Esophagus squamous epithelium (tissue), 5 donors: ENCODE measurements around the gene LSM6. TPM values are rescaled to one million over a fixed set of nuclear protein-coding genes. Genes with fewer than 3 reads are reported as not detected.
A peak's percentile ranks its signal among the peaks of the same experiment; 100 is the strongest.

Experiments used
- DNase-seq: peaks from one replicate; lab custom pipeline; 2025; lab: John Stamatoyannopoulos, UW
- H3K27ac ChIP-seq, 4 donors: fragments of 200-600 bp; sonication (generic); one replicate each; pipeline ENCODE4 v1.5.1; 2016 to 2019; ENCODE audit warnings: mild to moderate bottlenecking in 1 of 4
- H3K27me3 ChIP-seq, 4 donors: fragments of 200-600 bp; sonication (generic); 1 replicate in 3 of 4; 2 replicates in 1 of 4; pipeline versions ENCODE4 v1.5.1 to v1.6.0; 2017 to 2021; ENCODE audit warnings: antibody characterized with exemption in 1 of 4
- H3K36me3 ChIP-seq, 3 donors: fragments of 200-600 bp; sonication (generic); one replicate each; pipeline ENCODE4 v1.5.1; 2016 to 2019
- H3K4me1 ChIP-seq, 3 donors: fragments of 200-600 bp; sonication (generic); one replicate each; pipeline ENCODE4 v1.5.1; 2017 to 2019
- H3K4me3 ChIP-seq, 4 donors: fragments of 200-600 bp; sonication (generic); 1 replicate in 3 of 4; 2 replicates in 1 of 4; pipeline ENCODE4 v1.5.1; 2016 to 2019; ENCODE audit warnings: mild to moderate bottlenecking in 2 of 4, moderate library complexity in 1 of 4
- H3K9me3 ChIP-seq, 3 donors: fragments of 200-600 bp; sonication (generic); one replicate each; pipeline ENCODE4 v1.5.1; 2016 to 2019
- CTCF ChIP-seq, 6 experiments: fragments of 450-650 bp in 4 of 6; fragments of 200-600 bp in 2 of 6; sonication (generic) in 2 of 6; IDR thresholded peaks; one replicate each; pipeline ENCODE4 v1.5.1; 2016 to 2019; ENCODE audit warnings: antibody characterized with exemption in 6 of 6, mild to moderate bottlenecking in 4 of 6, moderate library complexity in 4 of 6
- POLR2A ChIP-seq, 4 donors: fragments of 450-650 bp; IDR thresholded peaks; one replicate each; pipeline ENCODE4 v1.6.1; 2017; ENCODE audit warnings: antibody characterized with exemption in 4 of 4, mild to moderate bottlenecking in 4 of 4, moderate library complexity in 3 of 4
- WGBS, 2 donors: methylation state at CpG; one replicate each; pipeline ENCODE4 v1.1.5; 2018; 5-methylcytosine and 5-hydroxymethylcytosine counted together
- intact Hi-C: fragments of 100-400 bp; cut with DNase I; formaldehyde crosslinking; loops from one replicate; pipeline ENCODE4 v1.15.0; 2022
- total RNA-seq, 4 donors: library from RNA; depleted of rRNA; stranded (reverse); fragments of >200 nt; gene quantifications; one replicate each; pipeline ENCODE4 v1.1.0, GENCODE V29; 2016
- donor health status: DM: yes; HTN: yes; CAD: no.

The LSM6 gene
- total RNA-seq, 4 donors from 2014 or later = 23.9 to 35.6 (median 25.8) TPM

GRCh38 chr4:146229406-146229805 is 53.9 kb downstream of the LSM6 start:
- H3K27ac ChIP-seq = no peak overlapping the region
- H3K9me3 ChIP-seq = peaks cover 0 to 10% (median 0%) of the 10 kb centered on the region in 3 donors
- peaks cover 0 to 4% (median 0%) of the 10 kb centered on the region in 4 donors for H3K27me3 ChIP-seq
- H3K4me3 ChIP-seq = no peak overlapping the region
- TF ChIP-seq CTCF (IDR thresholded peaks at IDR 0.05) (no peak), POLR2A (IDR thresholded peaks at IDR 0.05) (no peak)
- H3K36me3 ChIP-seq = no peaks in the 10 kb centered on the region
- intact Hi-C loops = no loop called here
- H3K4me1 ChIP-seq = no peaks in the 10 kb centered on the region
- DNase-seq = no peak

GRCh38 chr4:146232131-146232722 is 56.7 kb downstream of the LSM6 start:
- no peak for DNase-seq
- Histone ChIP-seq H3K36me3 (no peaks in the 10 kb centered on the region), H3K27ac (no peak overlapping the region), H3K9me3 (peaks cover 0 to 10% (median 0%) of the 10 kb centered on the region in 3 donors), H3K4me1 (peaks cover 0 to 5% (median 0%) of the 10 kb centered on the region in 3 donors), H3K27me3 (peaks cover 0 to 4% (median 0%) of the 10 kb centered on the region in 4 donors), H3K4me3 (no peak overlapping the region)
- no peak for TF ChIP-seq CTCF (IDR thresholded peaks at IDR 0.05)
- no peak for TF ChIP-seq POLR2A (IDR thresholded peaks at IDR 0.05)
- intact Hi-C loops = no loop called here
- 13 to 33% methylated on average over 1 of the region's 1 CpG for WGBS, 2 donors

GRCh38 chr4:146235654-146236177 is 60.2 kb downstream of the LSM6 start:
- 88 to 95% methylated on average over 5 to 7 of the region's 8 CpGs for WGBS, 2 donors
- DNase-seq = no peak
- Histone ChIP-seq H3K27me3 (no peaks in the 10 kb centered on the region), H3K36me3 (no peaks in the 10 kb centered on the region), H3K9me3 (peaks cover 0 to 10% (median 0%) of the 10 kb centered on the region in 3 donors), H3K4me1 (peaks cover 0 to 5% (median 0%) of the 10 kb centered on the region in 3 donors), H3K4me3 (no peak overlapping the region), H3K27ac (peak overlapping the region in 2 of 4 donors; percentile 21)
- TF ChIP-seq CTCF (IDR thresholded peaks at IDR 0.05) (no peak), POLR2A (IDR thresholded peaks at IDR 0.05) (no peak)
- intact Hi-C loops = no loop called here

- intact Hi-C loops = no loop called here
- TF ChIP-seq POLR2A (IDR thresholded peaks at IDR 0.05) = no peak
- no peak for TF ChIP-seq CTCF (IDR thresholded peaks at IDR 0.05)
- no peak for DNase-seq
- Histone ChIP-seq H3K4me3 (no peak overlapping the region), H3K27ac (peak overlapping the region in 2 of 4 donors; percentile 21 to 25), H3K9me3 (peaks cover 0 to 10% (median 0%) of the 10 kb centered on the region in 3 donors), H3K4me1 (peaks cover 0 to 9% (median 3%) of the 10 kb centered on the region in 3 donors), H3K36me3 (no peaks in the 10 kb centered on the region), H3K27me3 (no peaks in the 10 kb centered on the region)
- 65 to 68% methylated on average over 5 of the region's 5 CpGs for WGBS, 2 donors
Measured at GRCh38 chr4:146236216-146236615, 60.7 kb downstream of the LSM6 start.

GRCh38 chr4:146237092-146237491 is 61.6 kb downstream of the LSM6 start:
- TF ChIP-seq POLR2A (IDR thresholded peaks at IDR 0.05) (no peak), CTCF (IDR thresholded peaks at IDR 0.05) (no peak)
- 77 to 82% methylated on average over 5 to 6 of the region's 6 CpGs for WGBS, 2 donors

More at GRCh38 chr4:146237092-146237491, 61.6 kb downstream of the LSM6 start:
- Histone ChIP-seq H3K36me3 (no peaks in the 10 kb centered on the region), H3K27me3 (no peaks in the 10 kb centered on the region), H3K9me3 (peaks cover 0 to 6% (median 0%) of the 10 kb centered on the region in 3 donors), H3K27ac (no peak overlapping the region), H3K4me3 (no peak overlapping the region), H3K4me1 (peaks cover 5 to 17% (median 12%) of the 10 kb centered on the region in 3 donors)
- intact Hi-C loops = no loop called here
- no peak for DNase-seq
